H1 (cell line): ENCODE data around the gene TMEM179B. TPM values are rescaled to one million over a fixed set of nuclear protein-coding genes. Genes with fewer than 3 reads are reported as not detected.

Experiments
- CBX8 ChIP-seq: fragments of 300-800, 300-1000 bp; sonication (generic); IDR thresholded peaks from 2 replicates; pipeline ENCODE4 v1.7.1; 2016; ENCODE audit warnings: low read depth, low read length, borderline replicate concordance
- CHD1 ChIP-seq: IDR thresholded peaks from 2 replicates; pipeline ENCODE4 v1.6.1; 2012; ENCODE audit warnings: low read depth, low read length, improper control_type of control experiment
- KDM5A ChIP-seq: fragments of 200-600 bp; IDR thresholded peaks from 2 replicates; pipeline ENCODE4 v1.7.1; 2012; ENCODE audit warnings: mild to moderate bottlenecking, low read length, inconsistent platforms, mixed read lengths
- POLR2AphosphoS5 ChIP-seq: IDR thresholded peaks from 2 replicates; pipeline ENCODE4 v1.6.1; 2011; ENCODE audit warnings: low read depth, low read length
- POU5F1 ChIP-seq: IDR thresholded peaks from 2 replicates; pipeline ENCODE4 v1.6.1; 2011; ENCODE audit warnings: low read depth, mild to moderate bottlenecking, low read length, moderate library complexity
- RXRA ChIP-seq: IDR thresholded peaks from 2 replicates; pipeline ENCODE4 v1.6.1; 2011; ENCODE audit warnings: low read depth, mild to moderate bottlenecking, low read length, moderate library complexity; ENCODE audit not compliant: insufficient read depth
- SP2 ChIP-seq: IDR thresholded peaks from 2 replicates; pipeline ENCODE4 v1.6.1; 2012; ENCODE audit warnings: mild to moderate bottlenecking, low read length, inconsistent platforms
- TCF12 ChIP-seq: IDR thresholded peaks from 2 replicates; pipeline ENCODE4 v1.6.1; 2011; ENCODE audit warnings: low read depth, mild to moderate bottlenecking, low read length
- TEAD4 ChIP-seq: IDR thresholded peaks from 2 replicates; pipeline ENCODE4 v1.6.1; 2012; ENCODE audit warnings: low read depth, low read length, inconsistent platforms, mixed read lengths
- polyA plus RNA-seq, 7 experiments: library from polyadenylated mRNA; depleted of rRNA in 3 of 7; stranded (reverse) in 5 of 7; unstranded in 2 of 7; fragments of >200 nt in 5 of 7; fragments of 200-250 nt in 2 of 7; gene quantifications; 1 replicate in 5 of 7; 2 replicates in 1 of 7; 4 replicates in 1 of 7; pipeline versions ENCODE4 v1.2.1 to v1.2.3, GENCODE V29; 2011 to 2013; ENCODE audit warnings: missing spikeins in 2 of 7, mixed read lengths in 2 of 7
- total RNA-seq: library from RNA; stranded (reverse); fragmentation: NEBNext Ultra II Directional; extraction: Animal tissue kit (Norgen Biotek cat#: 25700); gene quantifications from 2 replicates; pipeline ENCODE4 v1.2.1, GENCODE V29; 2021
- TF ChIP-seq, protein P1 (sequence below): fragments of 300-600 bp; sonication (generic); IDR thresholded peaks from 2 replicates; pipeline ENCODE4 v1.7.1; 2012; ENCODE audit warnings: low read length, moderate library complexity, mild to moderate bottlenecking, inconsistent platforms; ENCODE audit not compliant: insufficient replicate concordance

TMEM179B gene
- total and polyA plus RNA-seq, 2 of the 8 experiments (the other 6 are each of a cell fraction or from before 2014, with no cell fraction given), result 18.6 to 62.2 TPM

DNA sequence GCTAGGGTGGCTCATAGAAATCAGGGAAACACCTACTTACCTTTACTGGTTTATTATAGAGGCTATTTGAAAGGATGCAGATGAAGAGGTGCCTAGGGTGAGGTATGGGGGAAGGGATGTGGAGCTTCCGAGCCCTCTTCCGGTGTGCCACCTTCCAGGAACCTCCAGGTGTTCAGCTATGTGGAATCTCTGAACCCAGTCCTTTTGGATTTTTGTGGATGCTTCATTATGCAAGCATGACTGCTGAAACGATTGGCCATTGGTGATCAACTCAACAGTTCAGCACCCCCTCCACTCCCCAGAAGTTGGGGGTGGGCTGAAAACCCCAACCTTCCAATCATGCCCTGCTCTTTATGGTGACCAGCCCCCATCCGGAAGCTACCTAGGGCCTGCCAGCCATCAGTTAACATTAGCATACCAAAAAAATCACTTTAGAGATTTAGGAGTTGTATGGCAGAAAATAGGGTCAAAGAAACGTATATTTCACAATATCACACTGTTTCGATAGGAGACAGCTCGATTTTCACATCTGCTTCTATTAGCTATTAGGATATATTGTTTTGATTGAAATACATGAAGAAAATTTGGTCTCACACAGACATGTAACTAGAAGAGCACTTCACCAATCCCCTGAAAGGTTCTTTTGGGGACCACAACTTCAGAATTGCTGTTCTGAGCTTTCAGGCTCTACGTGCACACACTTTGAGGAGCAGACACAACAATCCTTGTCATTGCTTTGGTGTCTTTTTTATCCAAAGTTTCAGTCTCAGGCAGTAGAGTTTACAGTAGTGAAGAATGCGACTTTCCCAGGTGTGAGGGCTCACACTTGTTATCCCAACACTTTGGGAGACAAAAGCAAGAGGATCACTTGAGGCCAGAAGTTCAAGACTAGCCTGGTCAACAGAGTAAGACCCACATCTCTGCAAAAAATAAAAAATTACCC, 29.1 kb upstream of the TMEM179B start (continued):
- TF ChIP-seq, protein P1, sequence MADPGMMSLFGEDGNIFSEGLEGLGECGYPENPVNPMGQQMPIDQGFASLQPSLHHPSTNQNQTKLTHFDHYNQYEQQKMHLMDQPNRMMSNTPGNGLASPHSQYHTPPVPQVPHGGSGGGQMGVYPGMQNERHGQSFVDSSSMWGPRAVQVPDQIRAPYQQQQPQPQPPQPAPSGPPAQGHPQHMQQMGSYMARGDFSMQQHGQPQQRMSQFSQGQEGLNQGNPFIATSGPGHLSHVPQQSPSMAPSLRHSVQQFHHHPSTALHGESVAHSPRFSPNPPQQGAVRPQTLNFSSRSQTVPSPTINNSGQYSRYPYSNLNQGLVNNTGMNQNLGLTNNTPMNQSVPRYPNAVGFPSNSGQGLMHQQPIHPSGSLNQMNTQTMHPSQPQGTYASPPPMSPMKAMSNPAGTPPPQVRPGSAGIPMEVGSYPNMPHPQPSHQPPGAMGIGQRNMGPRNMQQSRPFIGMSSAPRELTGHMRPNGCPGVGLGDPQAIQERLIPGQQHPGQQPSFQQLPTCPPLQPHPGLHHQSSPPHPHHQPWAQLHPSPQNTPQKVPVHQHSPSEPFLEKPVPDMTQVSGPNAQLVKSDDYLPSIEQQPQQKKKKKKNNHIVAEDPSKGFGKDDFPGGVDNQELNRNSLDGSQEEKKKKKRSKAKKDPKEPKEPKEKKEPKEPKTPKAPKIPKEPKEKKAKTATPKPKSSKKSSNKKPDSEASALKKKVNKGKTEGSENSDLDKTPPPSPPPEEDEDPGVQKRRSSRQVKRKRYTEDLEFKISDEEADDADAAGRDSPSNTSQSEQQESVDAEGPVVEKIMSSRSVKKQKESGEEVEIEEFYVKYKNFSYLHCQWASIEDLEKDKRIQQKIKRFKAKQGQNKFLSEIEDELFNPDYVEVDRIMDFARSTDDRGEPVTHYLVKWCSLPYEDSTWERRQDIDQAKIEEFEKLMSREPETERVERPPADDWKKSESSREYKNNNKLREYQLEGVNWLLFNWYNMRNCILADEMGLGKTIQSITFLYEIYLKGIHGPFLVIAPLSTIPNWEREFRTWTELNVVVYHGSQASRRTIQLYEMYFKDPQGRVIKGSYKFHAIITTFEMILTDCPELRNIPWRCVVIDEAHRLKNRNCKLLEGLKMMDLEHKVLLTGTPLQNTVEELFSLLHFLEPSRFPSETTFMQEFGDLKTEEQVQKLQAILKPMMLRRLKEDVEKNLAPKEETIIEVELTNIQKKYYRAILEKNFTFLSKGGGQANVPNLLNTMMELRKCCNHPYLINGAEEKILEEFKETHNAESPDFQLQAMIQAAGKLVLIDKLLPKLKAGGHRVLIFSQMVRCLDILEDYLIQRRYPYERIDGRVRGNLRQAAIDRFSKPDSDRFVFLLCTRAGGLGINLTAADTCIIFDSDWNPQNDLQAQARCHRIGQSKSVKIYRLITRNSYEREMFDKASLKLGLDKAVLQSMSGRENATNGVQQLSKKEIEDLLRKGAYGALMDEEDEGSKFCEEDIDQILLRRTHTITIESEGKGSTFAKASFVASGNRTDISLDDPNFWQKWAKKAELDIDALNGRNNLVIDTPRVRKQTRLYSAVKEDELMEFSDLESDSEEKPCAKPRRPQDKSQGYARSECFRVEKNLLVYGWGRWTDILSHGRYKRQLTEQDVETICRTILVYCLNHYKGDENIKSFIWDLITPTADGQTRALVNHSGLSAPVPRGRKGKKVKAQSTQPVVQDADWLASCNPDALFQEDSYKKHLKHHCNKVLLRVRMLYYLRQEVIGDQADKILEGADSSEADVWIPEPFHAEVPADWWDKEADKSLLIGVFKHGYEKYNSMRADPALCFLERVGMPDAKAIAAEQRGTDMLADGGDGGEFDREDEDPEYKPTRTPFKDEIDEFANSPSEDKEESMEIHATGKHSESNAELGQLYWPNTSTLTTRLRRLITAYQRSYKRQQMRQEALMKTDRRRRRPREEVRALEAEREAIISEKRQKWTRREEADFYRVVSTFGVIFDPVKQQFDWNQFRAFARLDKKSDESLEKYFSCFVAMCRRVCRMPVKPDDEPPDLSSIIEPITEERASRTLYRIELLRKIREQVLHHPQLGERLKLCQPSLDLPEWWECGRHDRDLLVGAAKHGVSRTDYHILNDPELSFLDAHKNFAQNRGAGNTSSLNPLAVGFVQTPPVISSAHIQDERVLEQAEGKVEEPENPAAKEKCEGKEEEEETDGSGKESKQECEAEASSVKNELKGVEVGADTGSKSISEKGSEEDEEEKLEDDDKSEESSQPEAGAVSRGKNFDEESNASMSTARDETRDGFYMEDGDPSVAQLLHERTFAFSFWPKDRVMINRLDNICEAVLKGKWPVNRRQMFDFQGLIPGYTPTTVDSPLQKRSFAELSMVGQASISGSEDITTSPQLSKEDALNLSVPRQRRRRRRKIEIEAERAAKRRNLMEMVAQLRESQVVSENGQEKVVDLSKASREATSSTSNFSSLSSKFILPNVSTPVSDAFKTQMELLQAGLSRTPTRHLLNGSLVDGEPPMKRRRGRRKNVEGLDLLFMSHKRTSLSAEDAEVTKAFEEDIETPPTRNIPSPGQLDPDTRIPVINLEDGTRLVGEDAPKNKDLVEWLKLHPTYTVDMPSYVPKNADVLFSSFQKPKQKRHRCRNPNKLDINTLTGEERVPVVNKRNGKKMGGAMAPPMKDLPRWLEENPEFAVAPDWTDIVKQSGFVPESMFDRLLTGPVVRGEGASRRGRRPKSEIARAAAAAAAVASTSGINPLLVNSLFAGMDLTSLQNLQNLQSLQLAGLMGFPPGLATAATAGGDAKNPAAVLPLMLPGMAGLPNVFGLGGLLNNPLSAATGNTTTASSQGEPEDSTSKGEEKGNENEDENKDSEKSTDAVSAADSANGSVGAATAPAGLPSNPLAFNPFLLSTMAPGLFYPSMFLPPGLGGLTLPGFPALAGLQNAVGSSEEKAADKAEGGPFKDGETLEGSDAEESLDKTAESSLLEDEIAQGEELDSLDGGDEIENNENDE, result no peak
- TF ChIP-seq CHD1 (no peak), TEAD4 (no peak), RXRA (no peak), POU5F1 (no peak), TCF12 (0 out of 2 replicates have a peak, but pooled peaks have one; percentile 63), KDM5A (no peak), POLR2AphosphoS5 (0 out of 2 replicates have a peak, but pooled peaks have one; percentile 36), CBX8 (no peak), SP2 (0 out of 2 replicates have a peak, but pooled peaks have one; percentile 3)
